Astrocyte of the spinal cord (primary cell): ENCODE data around the gene ADCY7.
A peak's percentile ranks its signal among the peaks of the same experiment; 100 is the strongest.

ENCODE experiments used
- DNase-seq: peaks from one replicate; pipeline ENCODE4 v3.0.0; 2011; ENCODE audit warnings: low read depth, low spot score
- H3K4me3 ChIP-seq: 2 replicates; pipeline ENCODE4 v1.5.1; 2011; ENCODE audit warnings: low read depth, mild to moderate bottlenecking, low read length, moderate library complexity
- in situ Hi-C: cut with HindIII; loops from 2 replicates; pipeline ENCODE4 v1.10.0; 2017; ENCODE audit warnings: low sequenced_read_pairs
- TF ChIP-seq, protein P1 (sequence below): IDR thresholded peaks from 2 replicates; pipeline ENCODE4 v1.5.1; 2012; ENCODE audit warnings: low read depth, mild to moderate bottlenecking, low read length, inconsistent platforms

The ADCY7 gene

GRCh38 chr16:50303041-50303604 is 36.8 kb downstream of the ADCY7 start:
- TF ChIP-seq, protein P1, sequence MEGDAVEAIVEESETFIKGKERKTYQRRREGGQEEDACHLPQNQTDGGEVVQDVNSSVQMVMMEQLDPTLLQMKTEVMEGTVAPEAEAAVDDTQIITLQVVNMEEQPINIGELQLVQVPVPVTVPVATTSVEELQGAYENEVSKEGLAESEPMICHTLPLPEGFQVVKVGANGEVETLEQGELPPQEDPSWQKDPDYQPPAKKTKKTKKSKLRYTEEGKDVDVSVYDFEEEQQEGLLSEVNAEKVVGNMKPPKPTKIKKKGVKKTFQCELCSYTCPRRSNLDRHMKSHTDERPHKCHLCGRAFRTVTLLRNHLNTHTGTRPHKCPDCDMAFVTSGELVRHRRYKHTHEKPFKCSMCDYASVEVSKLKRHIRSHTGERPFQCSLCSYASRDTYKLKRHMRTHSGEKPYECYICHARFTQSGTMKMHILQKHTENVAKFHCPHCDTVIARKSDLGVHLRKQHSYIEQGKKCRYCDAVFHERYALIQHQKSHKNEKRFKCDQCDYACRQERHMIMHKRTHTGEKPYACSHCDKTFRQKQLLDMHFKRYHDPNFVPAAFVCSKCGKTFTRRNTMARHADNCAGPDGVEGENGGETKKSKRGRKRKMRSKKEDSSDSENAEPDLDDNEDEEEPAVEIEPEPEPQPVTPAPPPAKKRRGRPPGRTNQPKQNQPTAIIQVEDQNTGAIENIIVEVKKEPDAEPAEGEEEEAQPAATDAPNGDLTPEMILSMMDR: no peak
- peak; percentile 23 for DNase-seq
- in situ Hi-C loops: no loop called here
- no peak overlapping the region for H3K4me3 ChIP-seq

GRCh38 chr16:50303605-50304466 is 37.5 kb downstream of the ADCY7 start:
- TF ChIP-seq, protein P1: no peak
- no peak for DNase-seq
- no peak overlapping the region for H3K4me3 ChIP-seq
- in situ Hi-C loops: no loop called here

DNA sequence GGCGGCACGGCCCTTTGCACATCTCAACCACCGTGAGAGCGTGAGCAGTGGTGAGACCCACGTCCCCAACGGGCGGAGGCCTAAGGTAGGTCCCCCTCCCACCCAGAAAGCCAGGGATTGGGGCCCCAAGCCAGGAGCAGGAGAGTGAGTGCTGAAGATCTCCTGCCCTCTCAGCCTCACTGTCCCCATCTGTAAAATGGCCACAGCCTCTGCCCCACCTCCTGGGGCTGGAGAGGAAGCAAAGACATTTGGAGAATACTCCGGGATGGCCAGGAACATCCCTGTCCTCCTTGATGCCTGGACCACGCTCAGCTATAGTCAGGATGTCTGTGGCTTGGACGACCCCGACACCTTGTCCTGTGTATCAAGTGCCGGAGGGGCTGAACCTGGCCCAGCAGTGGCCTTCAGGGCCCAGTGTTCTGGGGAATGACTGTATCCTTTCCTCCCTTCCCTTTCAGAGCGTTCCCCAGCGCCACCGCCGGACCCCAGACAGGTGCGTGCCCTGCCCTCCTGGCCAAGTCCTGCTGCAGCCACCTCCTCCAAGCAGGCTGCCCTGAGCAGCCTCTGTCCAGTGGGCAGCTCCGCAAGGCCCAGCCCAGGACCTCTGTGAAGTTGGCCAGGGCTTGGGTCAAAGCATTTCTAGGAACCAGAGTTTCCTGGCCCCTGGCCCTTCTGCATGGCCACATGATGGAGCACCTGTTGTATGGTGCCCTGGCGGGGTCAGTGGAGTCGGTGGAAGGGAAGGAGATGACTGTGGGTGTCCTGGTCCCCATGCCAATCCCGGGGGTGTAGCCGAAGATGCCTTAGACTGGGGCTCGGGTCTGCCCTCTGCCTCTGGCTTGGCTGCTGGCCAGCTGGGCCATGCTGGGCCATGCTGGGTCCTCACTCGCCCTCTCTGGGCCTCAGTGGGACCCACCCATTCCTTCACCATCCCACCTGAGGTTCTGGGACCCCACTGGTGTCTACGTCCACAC is 38.4 kb downstream of the ADCY7 start:
- no peak for DNase-seq
- in situ Hi-C loops: no loop called here

DNA sequence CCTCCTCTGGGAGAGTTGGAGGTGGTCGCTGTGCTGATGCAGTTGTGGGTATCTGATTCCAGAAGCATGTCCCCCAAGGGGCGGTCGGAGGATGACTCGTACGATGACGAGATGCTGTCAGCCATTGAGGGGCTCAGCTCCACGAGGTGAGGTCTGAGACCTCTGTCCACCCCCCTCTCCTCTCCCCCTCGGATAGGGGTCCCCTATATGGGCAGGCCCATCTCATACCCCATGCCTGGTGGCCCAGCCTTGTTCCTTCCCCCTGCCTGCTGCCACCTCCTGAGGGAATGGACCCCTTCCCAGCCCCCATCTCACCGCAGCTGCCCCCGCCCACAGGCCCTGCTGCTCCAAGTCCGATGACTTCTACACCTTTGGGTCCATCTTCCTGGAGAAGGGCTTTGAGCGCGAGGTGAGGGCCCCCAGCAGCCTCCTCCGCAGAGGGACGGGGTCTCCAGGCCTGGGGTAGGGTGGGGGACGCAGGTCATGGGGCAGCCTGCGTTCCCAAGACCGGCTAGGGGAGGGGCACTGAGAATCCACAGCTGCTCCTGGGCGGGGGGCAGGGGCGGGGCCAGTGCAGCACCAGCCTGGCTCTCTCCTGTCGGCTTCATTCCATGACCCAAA is 39.2 kb downstream of the ADCY7 start:
- TF ChIP-seq, protein P1: no peak
- H3K4me3 ChIP-seq: no peak overlapping the region
- DNase-seq: no peak
- in situ Hi-C loops: no loop called here

More for the DNA sequence above, 38.4 kb downstream of the ADCY7 start:
- TF ChIP-seq, protein P1: no peak
- no peak overlapping the region for H3K4me3 ChIP-seq

DNA sequence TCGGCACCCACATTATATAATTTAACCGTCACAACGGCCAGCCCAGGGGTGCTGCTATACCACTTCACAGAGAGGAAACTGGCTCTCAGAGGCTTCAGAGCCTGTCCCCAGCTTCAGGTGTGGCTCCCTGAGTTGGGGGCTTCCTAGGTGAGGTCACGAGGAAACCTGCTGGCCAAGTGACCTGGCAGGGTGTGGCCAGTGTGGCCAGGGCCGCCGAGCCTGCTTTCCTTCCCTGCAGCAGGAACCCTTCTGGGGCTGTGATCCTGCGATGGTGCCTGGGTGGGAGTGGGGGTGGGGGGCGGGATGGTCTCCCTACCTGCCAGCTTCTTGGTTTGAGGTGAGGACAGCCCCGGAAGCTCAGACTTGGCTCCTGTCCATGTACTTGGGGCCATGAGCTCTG is 39.9 kb downstream of the ADCY7 start:
- in situ Hi-C loops: no loop called here
- TF ChIP-seq, protein P1: no peak
- no peak for DNase-seq
- H3K4me3 ChIP-seq: no peak overlapping the region
